ENCODE results near the gene AIG1. TPM values are rescaled to one million over a fixed set of nuclear protein-coding genes. Genes with fewer than 3 reads are reported as not detected.

The AIG1 gene
- total RNA-seq, 1 donor from 2014 or later: 35.2 TPM

GRCh38 chr6:143261899-143262436, 201.3 kb downstream of the AIG1 start:
- Histone ChIP-seq H2AFZ (ENCODE audit: low read depth, low read length) (no peak overlapping the region), H4K20me1 (ENCODE audit: insufficient read depth, low read length) (no peaks in the 10 kb centered on the region), H3K27ac (ENCODE audit: low read depth, low read length) (no peak overlapping the region), H3K4me2 (ENCODE audit: low read length) (no peak overlapping the region), H3K4me1 (ENCODE audit: insufficient read depth, low read length) (no peaks in the 10 kb centered on the region), H3K36me3 (ENCODE audit: insufficient read depth, low read length) (no peaks in the 10 kb centered on the region), H3K79me2 (ENCODE audit: insufficient read depth, low read length) (no peaks in the 10 kb centered on the region), H3K4me3 (ENCODE audit: insufficient read depth, low read depth, low read length) (no peak overlapping the region), H3K9me3 (ENCODE audit: insufficient read depth, low read depth, low read length) (no peaks in the 10 kb centered on the region), H3K9ac (ENCODE audit: low read length) (no peak overlapping the region), H3K27me3 (ENCODE audit: insufficient read depth, low read length) (no peaks in the 10 kb centered on the region)
- no peak overlapping the region for H3K27ac Mint-ChIP-seq (ENCODE audit: unreplicated experiment)
- DNase-seq (ENCODE audit: low read depth) (no peak), FAIRE-seq (no peak)
- TF ChIP-seq CTCF (IDR thresholded peaks at IDR 0.05; ENCODE audit: insufficient read depth, low read depth, low read length): no peak
- no peak for TF ChIP-seq EZH2 (IDR thresholded peaks at IDR 0.05; ENCODE audit: insufficient read depth, low read length)
- no peaks in the 10 kb centered on the region for H3K36me3 Mint-ChIP-seq (ENCODE audit: low read depth, unreplicated experiment)
- H3K9me3 Mint-ChIP-seq (ENCODE audit: unreplicated experiment): no peaks in the 10 kb centered on the region
- H3K27me3 Mint-ChIP-seq (ENCODE audit: low read depth, unreplicated experiment): no peaks in the 10 kb centered on the region
- no peak overlapping the region for H3K4me3 Mint-ChIP-seq (ENCODE audit: unreplicated experiment)
- peaks cover 12% of the 10 kb centered on the region for H3K4me1 Mint-ChIP-seq (ENCODE audit: low read depth, unreplicated experiment)

GRCh38 chr6:143262859-143263258, 202.2 kb downstream of the AIG1 start:
- Histone ChIP-seq H2AFZ (ENCODE audit: low read depth, low read length) (no peak overlapping the region), H3K4me3 (ENCODE audit: insufficient read depth, low read depth, low read length) (no peak overlapping the region), H3K27ac (ENCODE audit: low read depth, low read length) (no peak overlapping the region), H4K20me1 (ENCODE audit: insufficient read depth, low read length) (no peaks in the 10 kb centered on the region), H3K9me3 (ENCODE audit: insufficient read depth, low read depth, low read length) (no peaks in the 10 kb centered on the region), H3K4me1 (ENCODE audit: insufficient read depth, low read length) (no peaks in the 10 kb centered on the region), H3K4me2 (ENCODE audit: low read length) (no peak overlapping the region), H3K36me3 (ENCODE audit: insufficient read depth, low read length) (no peaks in the 10 kb centered on the region), H3K9ac (ENCODE audit: low read length) (no peak overlapping the region), H3K79me2 (ENCODE audit: insufficient read depth, low read length) (no peaks in the 10 kb centered on the region), H3K27me3 (ENCODE audit: insufficient read depth, low read length) (no peaks in the 10 kb centered on the region)
- DNase-seq (ENCODE audit: low read depth) (no peak), FAIRE-seq (no peak)
- Mint-ChIP-seq H3K27ac (ENCODE audit: unreplicated experiment) (no peak overlapping the region), H3K4me1 (ENCODE audit: low read depth, unreplicated experiment) (peaks cover 12% of the 10 kb centered on the region), H3K9me3 (ENCODE audit: unreplicated experiment) (no peaks in the 10 kb centered on the region), H3K36me3 (ENCODE audit: low read depth, unreplicated experiment) (peaks cover 2% of the 10 kb centered on the region), H3K4me3 (ENCODE audit: unreplicated experiment) (no peak overlapping the region), H3K27me3 (ENCODE audit: low read depth, unreplicated experiment) (no peaks in the 10 kb centered on the region)
- TF ChIP-seq EZH2 (IDR thresholded peaks at IDR 0.05; ENCODE audit: insufficient read depth, low read length) (no peak), CTCF (IDR thresholded peaks at IDR 0.05; ENCODE audit: insufficient read depth, low read depth, low read length) (no peak)

GRCh38 chr6:143264379-143264778, 203.7 kb downstream of the AIG1 start:
- H3K36me3 Mint-ChIP-seq (ENCODE audit: low read depth, unreplicated experiment): peaks cover 2% of the 10 kb centered on the region
- TF ChIP-seq EZH2 (IDR thresholded peaks at IDR 0.05; ENCODE audit: insufficient read depth, low read length) (no peak), CTCF (IDR thresholded peaks at IDR 0.05; ENCODE audit: insufficient read depth, low read depth, low read length) (no peak)
- H3K9me3 Mint-ChIP-seq (ENCODE audit: unreplicated experiment): no peaks in the 10 kb centered on the region
- no peak overlapping the region for H2AFZ ChIP-seq (ENCODE audit: low read depth, low read length)
- H3K4me1 ChIP-seq (ENCODE audit: insufficient read depth, low read length): no peaks in the 10 kb centered on the region
- H3K4me3 Mint-ChIP-seq (ENCODE audit: unreplicated experiment): no peak overlapping the region
- peaks cover 12% of the 10 kb centered on the region for H3K4me1 Mint-ChIP-seq (ENCODE audit: low read depth, unreplicated experiment)
- FAIRE-seq (no peak), DNase-seq (ENCODE audit: low read depth) (no peak)
- H3K4me3 ChIP-seq (ENCODE audit: insufficient read depth, low read depth, low read length): no peak overlapping the region
- no peaks in the 10 kb centered on the region for H3K27me3 ChIP-seq (ENCODE audit: insufficient read depth, low read length)
- H3K27ac ChIP-seq (ENCODE audit: low read depth, low read length): no peak overlapping the region
- no peaks in the 10 kb centered on the region for H3K9me3 ChIP-seq (ENCODE audit: insufficient read depth, low read depth, low read length)
- H3K27me3 Mint-ChIP-seq (ENCODE audit: low read depth, unreplicated experiment): no peaks in the 10 kb centered on the region
- no peak overlapping the region for H3K27ac Mint-ChIP-seq (ENCODE audit: unreplicated experiment)
- H4K20me1 ChIP-seq (ENCODE audit: insufficient read depth, low read length): no peaks in the 10 kb centered on the region
- H3K36me3 ChIP-seq (ENCODE audit: insufficient read depth, low read length): no peaks in the 10 kb centered on the region
- no peaks in the 10 kb centered on the region for H3K79me2 ChIP-seq (ENCODE audit: insufficient read depth, low read length)
- no peak overlapping the region for H3K9ac ChIP-seq (ENCODE audit: low read length)
- no peak overlapping the region for H3K4me2 ChIP-seq (ENCODE audit: low read length)
